Kidney glomerular epithelial cell (primary cell): ENCODE data around the gene TTC9.
"Not testable (repeated sequence)": the region's sequence is repeated elsewhere in the genome, so short reads cannot be mapped to it uniquely, and the experiment has no call there.

Experiments used
- DNase-seq: peaks from one replicate; lab custom pipeline; 2025; lab: John Stamatoyannopoulos, UW

TTC9 gene

DNA sequence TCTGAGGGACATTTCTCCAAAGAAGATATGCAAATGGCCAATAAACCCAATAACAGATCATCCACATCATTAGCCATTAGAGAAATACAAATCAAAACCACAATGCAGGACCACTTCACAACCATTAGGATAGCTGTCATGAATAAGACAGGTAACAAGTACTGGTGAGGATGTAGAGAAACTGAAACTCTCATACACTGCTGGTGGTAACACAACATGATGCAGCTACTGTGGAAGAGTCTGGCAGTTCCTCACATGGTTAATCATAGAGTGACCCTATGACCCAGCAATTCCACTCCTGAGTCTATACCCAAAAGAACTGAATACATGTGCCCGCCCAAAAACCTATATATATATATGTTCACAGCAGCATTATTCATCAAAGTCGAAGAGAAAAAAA lies 39.0 kb downstream of the TTC9 start:
- DNase-seq: no peak

DNA sequence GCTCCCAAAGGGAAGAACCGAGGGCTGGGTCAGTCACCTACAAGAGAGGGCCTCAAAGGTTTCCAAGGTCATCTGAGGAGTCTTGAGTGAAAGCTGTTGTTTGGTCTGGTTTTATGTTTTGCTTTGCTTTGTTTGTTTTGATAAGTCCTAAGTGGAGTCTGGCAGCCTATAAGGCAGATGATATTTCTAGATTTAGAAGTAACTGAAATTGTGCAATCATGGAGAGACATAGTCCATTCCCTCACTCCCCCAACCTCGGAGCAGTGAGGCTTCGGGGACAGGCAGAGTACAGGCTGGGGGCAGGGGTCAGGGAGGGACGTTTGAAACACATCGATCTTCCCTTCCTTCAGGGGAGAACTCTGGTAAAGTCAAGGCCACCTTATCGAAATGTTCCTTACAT lies 42.3 kb downstream of the TTC9 start:
- no peak for DNase-seq

DNA sequence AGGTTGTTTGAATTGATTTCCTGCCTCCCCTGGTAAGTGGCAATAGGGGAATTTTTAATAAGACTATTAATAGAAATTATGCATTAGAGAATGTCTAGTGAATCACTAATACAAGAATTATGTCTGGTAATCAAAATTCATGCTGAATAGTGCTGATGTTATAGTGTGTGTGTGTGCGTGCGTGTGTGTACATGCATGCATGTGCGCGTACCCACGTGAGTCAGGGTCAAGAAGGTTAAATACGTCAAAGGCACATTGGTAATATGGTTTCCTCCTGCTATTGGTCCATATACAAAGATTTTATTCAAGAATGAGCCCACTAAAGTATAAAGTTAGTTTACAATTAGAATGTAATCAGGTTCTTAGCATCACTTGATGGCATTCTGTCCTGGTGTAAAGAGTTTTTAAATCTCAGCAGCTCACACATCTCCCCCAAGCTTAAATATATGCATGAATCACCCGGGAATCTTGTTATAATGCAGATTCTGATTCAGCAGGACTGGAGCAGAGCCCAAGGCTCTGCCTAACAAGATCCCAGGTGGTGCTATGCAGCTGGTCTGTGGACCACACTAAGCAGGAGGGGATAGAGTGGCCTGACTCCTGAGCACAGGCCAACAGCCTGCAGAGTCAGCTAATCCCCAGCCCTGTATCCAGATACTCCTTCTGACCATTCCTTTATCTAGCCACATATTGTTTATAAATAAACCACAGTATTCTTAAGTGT lies 43.9 kb downstream of the TTC9 start:
- no peak for DNase-seq

DNA sequence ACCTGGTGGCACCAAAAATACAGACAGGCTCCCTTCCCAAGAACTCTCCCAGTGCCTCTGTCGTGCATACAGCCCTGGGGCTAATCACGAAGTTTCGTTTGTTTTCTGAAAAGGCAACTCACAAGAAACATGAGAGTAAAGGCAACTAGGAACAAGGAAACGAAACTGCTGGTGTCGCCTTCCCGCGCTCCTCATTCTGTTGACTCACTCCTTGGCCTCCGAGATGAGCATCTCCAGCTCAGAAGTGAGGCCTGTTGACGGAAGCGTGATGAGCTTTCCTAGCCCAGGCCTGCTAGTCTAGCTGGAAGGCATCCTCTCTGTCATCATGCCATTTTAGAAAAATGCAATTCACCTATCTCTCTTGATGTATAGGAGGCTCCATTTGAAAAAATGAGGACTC lies 50.5 kb downstream of the TTC9 start:
- no peak for DNase-seq

DNA sequence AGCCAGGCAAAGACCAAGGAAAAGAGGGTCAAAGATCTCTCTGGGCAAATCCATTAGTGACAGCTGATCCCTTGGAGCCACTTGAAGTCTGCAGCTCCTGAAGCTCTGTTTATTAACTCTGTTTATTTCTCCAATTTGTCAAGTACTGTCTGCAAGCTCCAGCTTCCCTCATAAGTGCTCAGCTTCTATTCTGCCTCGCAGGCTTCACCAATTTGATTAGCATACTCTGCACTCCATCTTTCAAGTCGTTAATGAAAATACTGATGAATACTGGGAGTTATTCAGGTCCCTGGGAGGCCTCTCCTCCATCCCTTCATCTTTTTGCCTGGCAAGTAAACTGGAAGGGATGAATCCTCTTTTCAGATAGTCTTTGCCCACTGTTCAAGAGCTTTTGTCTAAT lies 54.3 kb downstream of the TTC9 start:
- DNase-seq: no peak

DNA sequence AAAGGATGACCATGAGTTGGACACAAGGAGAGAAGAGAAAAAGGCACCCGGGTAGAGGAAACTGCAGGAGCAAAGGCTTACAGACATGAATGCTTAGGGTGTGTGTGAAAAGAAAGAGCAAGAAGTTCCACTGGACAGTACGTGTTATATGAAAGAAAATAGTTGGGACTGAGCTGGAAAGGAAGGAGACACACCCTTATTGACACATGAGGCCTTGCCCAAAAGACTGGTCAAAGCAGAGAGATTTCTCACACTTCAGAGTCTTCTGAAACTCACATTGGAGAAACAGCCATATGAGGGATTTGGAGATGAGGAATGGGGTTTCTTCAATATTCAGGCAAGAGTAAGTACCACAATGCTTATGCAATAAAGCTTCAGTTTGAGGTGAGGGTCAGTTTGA lies 56.0 kb downstream of the TTC9 start:
- no peak for DNase-seq

DNA sequence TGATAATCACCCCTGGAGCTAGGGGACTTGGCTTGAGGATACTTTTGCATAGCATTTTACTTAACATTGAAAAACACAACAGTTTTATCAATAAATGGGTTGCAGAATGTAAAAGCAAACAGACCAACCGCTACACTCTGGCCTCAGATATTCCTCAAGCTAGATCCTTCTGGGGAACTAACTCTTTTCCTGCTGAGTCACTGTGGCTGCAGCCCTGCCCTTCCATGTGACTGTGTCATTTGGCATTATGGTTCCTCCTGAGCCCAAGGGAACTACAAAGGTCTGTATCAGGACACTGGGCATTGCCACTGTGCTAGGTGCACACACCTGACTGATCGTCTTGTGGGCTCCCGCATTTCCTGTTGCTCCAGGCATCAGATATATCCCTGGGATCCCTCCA lies 56.6 kb downstream of the TTC9 start:
- DNase-seq: peak; percentile 14

DNA sequence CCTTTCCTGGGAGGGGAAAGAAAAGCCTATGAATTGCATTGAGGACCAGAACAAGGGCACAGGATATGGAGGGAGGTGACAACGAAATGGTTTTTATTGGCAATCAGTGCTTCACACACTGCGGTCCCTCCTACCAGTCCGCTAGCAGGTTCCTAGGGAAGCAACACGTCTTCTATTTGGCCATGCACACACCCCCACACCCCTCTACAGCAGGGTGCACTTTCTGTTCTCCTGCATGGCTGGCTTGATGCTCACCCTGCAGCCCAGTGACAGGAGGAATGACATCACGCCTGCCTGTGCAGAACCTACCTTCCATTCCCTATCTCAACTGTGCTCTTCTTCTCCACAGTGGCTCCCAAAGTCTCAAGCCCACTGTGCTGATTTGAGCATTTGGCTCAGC lies 57.9 kb downstream of the TTC9 start:
- DNase-seq: no peak

DNA sequence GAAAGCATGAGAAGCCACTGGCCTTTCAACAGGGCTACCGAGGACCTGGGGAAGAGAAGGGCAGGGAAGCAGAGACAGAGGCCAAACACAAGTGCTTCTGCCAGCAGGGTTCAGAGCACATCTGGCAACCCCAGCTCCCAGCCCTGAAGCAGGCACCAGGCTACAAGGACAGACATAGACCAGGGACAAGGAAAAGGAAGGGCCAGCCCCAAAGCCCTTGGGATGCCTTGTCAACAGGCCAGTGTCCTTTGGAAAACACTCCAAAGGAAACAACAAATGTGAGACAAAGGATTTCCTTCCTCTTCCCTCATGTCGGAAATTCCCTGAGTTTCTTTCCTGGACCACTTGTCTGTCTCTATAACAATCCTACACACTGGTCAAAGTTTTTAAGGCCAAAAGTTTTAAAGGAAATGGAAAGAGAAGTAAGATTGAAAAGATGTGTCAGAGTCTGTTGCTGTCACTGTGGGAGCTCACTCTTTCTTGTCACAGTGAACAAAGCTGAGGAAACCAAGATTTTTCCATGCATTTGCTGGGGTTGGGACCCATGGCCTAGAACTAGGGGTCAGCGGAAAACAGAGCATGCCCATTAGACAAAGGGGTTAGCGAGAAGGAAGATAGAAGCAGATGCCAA lies 59.4 kb downstream of the TTC9 start:
- no peak for DNase-seq

DNA sequence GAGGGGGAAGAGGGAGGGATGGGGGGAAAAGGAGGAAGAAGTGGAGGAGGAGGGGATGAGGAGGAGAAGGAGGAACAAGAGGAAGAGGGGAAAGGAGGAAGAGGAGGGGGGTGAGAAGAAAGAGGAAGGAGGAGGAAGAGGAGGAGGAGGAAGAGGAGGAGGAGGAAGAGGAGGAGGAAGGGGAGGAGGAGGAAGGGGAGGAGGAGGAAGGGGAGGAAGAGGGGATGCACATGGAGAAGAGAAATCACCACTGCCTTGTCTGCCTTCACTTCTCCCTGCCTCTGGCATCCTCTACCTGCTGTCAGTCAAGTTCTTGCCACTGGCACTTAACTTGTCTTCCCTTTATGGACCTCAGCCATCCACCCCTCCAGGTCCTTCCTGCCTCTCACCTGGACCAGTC lies 59.9 kb downstream of the TTC9 start:
- DNase-seq: no peak

DNA sequence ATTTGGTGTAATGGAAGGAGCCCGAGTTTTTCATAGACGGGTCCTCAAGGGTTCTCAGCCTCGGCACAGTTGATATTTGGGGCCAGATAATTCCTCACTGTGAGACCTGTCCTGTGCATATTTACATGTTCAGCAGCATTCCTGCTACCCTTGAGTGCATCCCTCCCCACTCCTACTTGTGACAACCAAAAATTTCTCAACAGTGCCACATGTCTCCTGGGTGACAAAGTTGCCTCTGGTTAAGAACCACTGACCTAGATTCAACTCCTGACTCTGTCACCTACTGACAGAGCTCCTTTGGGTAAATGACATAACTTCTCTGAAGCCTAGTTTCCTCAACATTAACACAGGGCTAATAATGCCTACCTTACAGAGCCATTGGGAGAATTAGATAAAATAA lies 60.4 kb downstream of the TTC9 start:
- DNase-seq: no peak

DNA sequence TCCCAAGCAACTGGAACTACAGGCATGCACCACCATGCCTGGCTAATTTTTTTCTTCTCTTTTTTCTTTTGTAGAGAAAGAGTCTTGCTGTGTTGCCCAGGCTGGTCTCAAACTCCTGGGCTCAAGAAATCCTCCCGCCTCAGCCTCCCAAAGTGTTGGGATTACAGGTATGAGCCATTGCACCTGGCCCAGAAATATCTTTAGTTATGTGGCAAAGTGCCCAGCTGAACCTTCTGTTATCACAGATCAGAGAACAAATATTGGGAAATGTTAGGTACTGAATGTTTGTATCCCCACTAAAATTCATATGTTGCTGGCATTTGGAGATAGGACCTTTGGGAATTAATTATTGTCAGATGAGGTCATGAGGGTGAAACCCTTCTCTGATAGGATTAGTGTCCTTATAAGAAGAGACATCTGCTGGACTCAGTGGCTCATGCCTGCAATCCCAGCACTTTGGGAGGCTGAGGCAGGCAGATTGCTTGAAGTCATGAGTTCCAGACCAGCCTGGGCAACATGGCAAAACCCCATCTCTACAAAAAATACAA lies 62.0 kb downstream of the TTC9 start:
- DNase-seq: not testable (repeated sequence)

DNA sequence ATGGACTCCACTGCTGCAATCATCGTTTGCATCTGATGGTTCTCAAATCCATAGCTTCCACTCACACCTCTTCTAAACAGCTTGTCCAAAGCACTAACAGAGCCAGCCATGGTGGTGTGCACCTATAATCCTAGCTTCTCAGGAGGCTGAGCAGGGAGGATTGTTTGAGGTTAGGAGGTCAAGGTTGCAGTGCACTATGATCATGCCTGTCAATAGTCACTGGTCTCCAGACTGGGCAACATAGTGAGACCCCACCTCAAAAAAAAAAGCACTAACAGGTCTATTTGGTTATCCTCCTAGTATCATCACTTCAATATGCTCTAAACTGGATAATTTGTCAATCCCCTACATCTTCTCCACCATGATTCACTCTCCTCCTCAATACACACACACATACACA lies 63.2 kb downstream of the TTC9 start:
- DNase-seq: no peak

DNA sequence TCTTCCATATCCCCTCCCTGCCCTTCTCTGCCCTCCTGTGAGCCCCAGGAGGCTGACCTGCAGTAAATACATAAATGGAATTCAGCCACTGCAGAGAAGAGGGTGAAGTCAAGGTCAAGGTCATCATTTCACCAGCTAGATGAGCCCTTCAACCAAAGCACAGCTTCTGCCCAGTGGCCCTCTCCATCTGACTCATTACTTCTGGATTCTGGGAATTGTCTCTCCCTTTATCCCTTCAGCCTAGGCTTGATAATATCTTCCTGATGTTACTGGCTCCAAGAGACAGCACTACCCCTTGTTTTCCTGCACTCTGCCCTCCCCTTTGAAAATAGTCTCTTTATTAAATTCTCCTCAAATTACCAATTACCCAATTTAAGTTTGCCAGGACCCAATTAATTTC lies 64.5 kb downstream of the TTC9 start:
- no peak for DNase-seq

DNA sequence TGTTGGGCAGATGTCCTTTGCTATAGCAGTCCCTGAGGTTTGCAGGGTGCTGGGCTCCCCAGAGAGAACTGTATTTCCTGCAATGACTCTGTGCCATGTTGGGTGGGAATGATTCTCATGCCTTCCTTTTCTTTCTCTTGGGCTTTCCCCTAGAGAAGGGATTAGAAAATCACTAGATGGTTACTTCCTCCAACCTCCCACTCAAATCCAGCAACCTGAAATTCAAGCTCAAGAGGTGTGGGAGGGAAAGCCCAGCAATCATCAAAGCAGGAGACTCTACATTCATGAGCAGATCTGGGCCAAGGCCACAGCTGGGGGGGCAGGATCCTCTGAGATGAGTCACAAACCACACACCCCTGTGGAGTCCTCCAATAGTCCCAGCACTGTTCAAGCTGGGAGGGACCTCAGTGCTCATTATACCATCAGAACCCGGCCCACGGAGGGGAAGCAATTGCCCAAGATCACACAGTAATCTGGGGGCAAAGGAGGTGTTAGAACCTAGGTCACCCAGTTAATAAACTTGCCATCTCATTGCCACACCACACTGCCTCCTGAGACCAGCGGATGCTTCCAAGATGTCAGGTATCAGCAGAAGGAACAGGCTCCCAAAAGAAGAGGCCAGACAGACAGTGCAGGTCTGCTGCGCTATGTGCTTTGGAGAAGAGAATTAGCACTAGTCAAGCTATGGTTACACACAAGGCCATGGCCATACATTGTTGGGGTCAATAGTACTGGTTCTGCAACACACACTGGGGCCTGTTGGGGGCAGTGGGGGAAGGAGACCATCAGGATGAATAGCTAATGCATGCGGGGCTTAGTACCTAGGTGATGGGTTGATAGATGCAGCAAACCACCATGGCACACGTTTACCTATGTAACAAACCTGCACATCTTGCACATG lies 65.7 kb downstream of the TTC9 start:
- DNase-seq: peak; percentile 86

DNA sequence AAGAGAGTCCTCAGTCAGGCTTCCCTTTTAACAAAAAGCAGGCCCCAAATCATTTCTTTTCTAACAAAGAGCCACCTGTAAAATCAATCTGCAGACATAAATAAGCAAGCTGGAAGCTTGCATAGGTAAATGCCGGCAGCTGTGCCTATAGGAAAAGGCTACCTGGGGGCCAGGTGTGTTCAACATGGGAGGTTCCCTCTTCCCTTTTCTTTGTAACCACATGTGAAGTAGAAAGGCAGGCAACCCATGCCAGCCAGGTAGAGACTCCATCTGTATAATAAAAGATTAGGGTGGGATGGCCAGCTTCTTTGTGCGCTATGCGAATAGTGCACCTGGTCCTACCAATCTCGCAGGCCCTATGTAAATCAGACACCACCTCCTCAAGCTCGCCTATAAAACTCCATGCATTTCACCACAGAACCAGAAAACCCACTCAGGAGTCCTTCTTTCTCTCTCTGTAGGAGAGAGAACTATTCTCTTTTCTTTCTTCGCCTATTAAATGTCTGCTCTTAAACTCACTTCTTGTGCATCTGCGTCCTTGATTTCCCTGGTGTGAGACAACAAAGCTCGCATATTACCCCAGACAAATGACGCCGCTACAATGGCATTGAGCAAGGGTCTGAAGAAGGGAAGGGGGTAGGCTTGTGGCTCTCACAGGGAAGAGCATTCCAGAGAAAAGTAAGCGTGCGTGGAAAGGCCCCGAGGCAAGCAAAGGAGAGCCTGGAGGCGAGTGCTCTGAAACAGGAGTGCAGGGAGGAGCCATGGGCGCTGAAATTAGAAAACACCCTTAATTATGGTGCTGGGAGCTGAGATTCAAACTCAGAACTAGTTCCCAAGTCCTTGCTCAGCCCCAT lies 67.2 kb downstream of the TTC9 start:
- DNase-seq: no peak

DNA sequence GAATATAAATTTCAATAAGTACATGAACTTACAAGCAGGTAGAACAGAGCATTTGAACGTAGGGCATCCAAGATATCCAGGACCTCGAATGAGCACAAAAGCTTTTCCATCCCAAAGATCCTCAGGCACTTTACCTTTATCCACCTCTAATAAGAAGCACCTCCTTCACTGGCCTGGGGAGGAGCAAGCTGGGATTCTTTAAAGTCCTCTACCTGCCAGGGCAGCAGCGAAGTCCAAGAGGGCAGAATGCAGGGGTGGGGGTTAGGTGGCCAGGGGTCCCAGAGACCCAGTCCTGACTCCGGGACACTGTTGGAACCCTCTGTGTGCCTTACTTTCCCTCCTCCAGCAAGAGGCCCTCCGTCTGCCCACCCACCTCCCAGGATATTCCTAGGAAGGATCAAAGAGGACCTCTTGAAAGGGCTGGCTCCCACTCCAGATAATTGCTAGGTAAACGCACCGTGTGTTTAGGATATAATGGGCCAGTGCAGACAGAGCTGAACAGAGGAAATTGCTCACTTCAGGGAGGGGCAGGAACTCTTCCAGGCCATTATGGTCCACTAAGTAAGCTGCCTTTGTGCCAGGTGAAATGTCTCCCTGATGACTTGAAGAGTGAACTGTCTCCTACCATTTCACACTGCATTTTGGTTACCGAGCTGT lies 68.1 kb downstream of the TTC9 start:
- DNase-seq: no peak

DNA sequence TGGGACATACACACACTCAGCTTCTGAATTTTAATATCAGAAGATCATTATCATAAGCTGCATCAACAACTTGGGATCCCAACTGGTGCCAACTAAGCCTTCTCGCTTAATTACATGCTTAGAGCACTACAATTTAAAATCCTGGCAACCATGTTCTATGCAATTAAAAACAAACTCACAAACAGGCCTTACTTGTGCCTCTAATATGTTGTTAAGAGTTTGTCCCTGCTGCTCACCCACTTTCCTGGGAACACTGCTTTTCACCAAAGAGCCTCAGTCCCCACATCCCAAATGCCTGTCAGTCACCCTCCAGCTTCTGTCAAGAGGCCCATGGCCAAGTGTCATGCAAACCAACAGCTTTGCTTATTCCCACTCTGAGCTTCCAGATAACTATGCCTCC lies 69.7 kb downstream of the TTC9 start:
- DNase-seq: no peak

DNA sequence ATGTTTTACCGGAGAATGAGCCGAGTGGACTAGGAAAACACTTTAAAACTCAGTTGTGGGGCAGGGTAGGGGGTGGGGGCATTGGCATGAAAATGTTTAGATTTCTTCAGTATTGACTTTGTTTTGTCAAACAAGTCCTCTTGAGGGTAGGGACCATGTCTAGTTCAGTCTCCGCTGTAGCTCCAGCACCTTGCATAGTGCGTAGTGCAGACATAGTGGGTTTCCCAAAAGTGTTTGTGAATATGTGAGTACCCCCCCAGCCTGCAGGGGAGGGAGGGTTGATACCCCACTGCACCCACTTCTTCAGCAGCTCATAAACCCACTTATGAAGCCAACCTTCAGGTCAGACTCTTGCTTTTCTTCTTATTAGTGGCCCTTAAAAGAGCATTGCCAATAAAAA lies 71.4 kb downstream of the TTC9 start:
- DNase-seq: no peak

DNA sequence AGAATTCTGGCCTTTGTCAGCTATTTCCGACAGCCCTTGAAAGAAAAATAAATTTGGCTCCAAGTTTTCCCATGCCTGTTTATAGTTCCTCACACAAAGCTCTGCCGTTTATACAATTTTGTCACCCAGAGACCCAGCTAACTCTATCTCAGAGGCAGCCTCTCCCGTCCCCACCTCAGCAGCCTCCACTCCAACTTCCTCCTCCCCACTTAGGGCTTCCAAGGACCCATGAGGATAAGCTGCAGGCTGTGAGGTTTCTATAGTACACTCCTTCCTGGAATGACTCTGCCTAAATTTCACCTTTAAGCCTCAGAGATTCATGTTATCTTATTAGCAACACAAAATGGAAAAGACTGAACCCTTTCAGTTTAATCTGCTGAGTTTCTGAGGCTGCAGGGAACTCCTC lies 71.8 kb downstream of the TTC9 start:
- DNase-seq: no peak

DNA sequence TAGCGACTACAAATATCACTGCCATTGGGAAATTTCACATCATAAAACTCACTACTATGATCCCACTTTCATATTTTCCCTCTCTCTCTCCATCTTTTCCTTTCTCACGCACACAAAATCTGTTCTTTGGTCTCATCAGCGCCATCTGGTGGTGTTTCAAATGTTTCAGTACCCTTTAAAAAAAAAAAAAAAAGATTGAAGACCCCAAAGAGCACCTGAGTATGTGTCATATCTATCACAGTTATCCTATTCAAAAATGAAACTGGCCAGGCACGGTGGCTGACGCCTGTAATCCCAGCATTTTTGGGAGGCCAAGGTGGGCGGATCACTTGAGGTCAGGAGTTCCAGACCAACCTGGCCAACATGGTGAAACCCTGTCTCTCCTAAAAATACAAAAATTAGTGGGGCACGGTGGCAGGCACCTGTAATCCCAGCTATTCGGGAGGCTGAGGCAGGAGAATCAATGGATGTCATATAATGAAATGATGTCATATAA lies 72.4 kb downstream of the TTC9 start:
- DNase-seq: peak; percentile 67
